B cell (primary cell): ENCODE measurements around the gene INTU.

Experiments
- EZH2 ChIP-seq: IDR thresholded peaks from 2 replicates; pipeline ENCODE4 v1.6.1; 2012; ENCODE audit warnings: borderline replicate concordance, low read depth, mild to moderate bottlenecking, moderate library complexity, low read length; ENCODE audit not compliant: insufficient read depth, poor library complexity, severe bottlenecking
- TF ChIP-seq, protein P1 (sequence below): fragments of 200-600 bp; IDR thresholded peaks from one replicate; pipeline ENCODE4 v1.8.0; 2022; ENCODE audit warnings: antibody characterized with exemption, mild to moderate bottlenecking

- TF ChIP-seq, protein P1, sequence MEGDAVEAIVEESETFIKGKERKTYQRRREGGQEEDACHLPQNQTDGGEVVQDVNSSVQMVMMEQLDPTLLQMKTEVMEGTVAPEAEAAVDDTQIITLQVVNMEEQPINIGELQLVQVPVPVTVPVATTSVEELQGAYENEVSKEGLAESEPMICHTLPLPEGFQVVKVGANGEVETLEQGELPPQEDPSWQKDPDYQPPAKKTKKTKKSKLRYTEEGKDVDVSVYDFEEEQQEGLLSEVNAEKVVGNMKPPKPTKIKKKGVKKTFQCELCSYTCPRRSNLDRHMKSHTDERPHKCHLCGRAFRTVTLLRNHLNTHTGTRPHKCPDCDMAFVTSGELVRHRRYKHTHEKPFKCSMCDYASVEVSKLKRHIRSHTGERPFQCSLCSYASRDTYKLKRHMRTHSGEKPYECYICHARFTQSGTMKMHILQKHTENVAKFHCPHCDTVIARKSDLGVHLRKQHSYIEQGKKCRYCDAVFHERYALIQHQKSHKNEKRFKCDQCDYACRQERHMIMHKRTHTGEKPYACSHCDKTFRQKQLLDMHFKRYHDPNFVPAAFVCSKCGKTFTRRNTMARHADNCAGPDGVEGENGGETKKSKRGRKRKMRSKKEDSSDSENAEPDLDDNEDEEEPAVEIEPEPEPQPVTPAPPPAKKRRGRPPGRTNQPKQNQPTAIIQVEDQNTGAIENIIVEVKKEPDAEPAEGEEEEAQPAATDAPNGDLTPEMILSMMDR = no peak
- TF ChIP-seq EZH2 = no peak
Observed at GRCh38 chr4:127642169-127642568, 9.4 kb downstream of the INTU start.
